GM20000 (cell line): ENCODE measurements around the gene ADIPOR1.
"Not testable (repeated sequence)": the region's sequence is repeated elsewhere in the genome, so short reads cannot be mapped to it uniquely, and the experiment has no call there.

Experiments
- DNase-seq: peaks from one replicate; pipeline ENCODE4 v3.0.0; 2012; ENCODE audit warnings: low spot score
- CTCF ChIP-seq: IDR thresholded peaks from 2 replicates; pipeline ENCODE4 v1.5.1; 2012; ENCODE audit warnings: mild to moderate bottlenecking, control low read depth; ENCODE audit errors: extremely low read depth, missing control alignments

ADIPOR1 gene

DNA sequence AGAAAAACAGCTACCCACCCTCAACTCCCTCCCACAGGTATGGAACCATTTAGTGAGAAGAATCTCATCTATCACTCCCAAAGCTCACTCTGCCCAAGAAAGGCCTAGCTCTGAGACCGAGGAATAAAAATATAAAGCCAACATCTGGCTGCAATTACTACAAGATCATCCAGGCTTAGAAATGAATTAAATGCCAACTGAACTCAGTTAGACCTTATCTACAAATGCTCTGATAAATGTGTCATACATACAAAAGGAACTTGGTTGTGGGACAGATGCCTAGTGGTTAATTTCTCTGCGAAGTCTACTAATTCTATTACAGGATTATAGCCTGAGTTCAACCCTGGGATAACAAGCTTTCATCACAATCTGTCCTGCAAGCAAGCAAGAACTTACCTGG lies 6.7 kb downstream of the ADIPOR1 start:
- no peak for DNase-seq
- TF ChIP-seq CTCF = no peak

DNA sequence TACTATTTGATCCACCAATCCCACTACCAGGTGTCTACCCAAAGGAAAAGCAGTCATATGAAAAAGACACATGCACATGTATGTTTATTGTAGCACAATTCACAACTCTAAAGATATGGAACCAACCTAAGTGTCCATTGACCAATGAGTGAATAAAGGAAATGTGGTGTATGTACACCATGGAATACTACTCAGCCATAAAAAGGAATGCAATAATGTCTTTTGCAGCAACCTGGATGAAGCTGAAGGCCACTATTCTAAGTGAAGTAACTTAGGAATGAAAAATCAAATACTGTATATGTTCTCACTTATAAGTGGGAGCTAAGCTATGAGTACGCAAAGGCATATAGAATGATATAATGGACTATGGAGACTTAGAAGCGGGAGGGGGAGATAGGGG lies 12.6 kb downstream of the ADIPOR1 start:
- no peak for TF ChIP-seq CTCF
- no peak for DNase-seq

- DNase-seq = no peak
- TF ChIP-seq CTCF = no peak
Measured at GRCh38 chr1:202944438-202944921, 13.6 kb downstream of the ADIPOR1 start.

GRCh38 chr1:202942426-202942825 lies 15.7 kb downstream of the ADIPOR1 start:
- no peak for TF ChIP-seq CTCF
- DNase-seq = no peak

- no peak for DNase-seq
- TF ChIP-seq CTCF = no peak
Measured at GRCh38 chr1:202941372-202941771, 16.7 kb downstream of the ADIPOR1 start.

DNA sequence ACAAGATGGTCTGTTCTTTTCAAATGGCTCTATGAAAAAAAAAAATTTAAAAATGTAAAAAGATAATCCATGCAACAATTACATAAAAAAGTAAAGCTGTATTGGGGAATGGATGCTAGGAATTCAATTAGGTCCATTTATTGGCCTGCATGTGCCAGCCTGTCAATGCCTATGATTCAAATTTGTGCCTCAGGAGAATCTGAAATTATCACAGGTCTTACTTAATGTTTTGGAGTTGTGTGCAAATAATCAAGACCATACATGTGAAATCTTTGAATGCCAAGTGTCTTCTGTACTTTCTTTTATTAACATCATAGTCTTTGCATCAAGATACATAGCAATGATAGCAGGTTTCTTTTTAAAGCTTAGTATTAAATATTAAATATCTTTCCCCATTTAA lies 17.6 kb downstream of the ADIPOR1 start:
- DNase-seq = no peak
- no peak for TF ChIP-seq CTCF

- no peak for DNase-seq
- no peak for TF ChIP-seq CTCF
Measured at GRCh38 chr1:202938287-202938925, 19.7 kb downstream of the ADIPOR1 start.

DNA sequence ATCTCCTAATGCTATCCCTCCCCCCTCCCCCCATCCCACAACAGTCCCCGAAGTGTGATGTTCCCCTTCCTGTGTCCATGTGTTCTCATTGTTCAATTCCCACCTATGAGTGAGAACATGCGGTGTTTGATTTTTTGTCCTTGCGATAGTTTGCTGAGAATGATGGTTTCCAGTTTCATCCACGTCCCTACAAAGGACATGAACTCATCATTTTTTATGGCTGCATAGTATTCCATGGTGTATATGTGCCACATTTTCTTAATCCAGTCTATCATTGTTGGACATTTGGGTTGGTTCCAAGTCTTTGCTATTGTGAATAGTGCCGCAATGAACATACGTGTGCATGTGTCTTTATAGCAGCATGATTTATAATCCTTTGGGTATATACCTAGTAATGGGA lies 21.7 kb downstream of the ADIPOR1 start:
- not testable (repeated sequence) for DNase-seq
